OCI-LY1 (cell line): ENCODE measurements around the gene NDUFA3.

ENCODE experiments used
- EZH2 ChIP-seq: fragments of 200-600 bp; sonication (generic), shearing (Covaris generic); IDR thresholded peaks from 2 replicates; pipeline ENCODE4 v1.8.0; 2017; ENCODE audit warnings: borderline replicate concordance, mixed run types, mild to moderate bottlenecking, antibody characterized with exemption, low read length, moderate library complexity, mixed read lengths
- TF ChIP-seq, protein P1 (sequence below): fragments of 200-600 bp; sonication (generic), shearing (Covaris generic); IDR thresholded peaks from 2 replicates; pipeline ENCODE4 v1.5.1; 2017; ENCODE audit warnings: mild to moderate bottlenecking, antibody characterized with exemption, low read length, moderate library complexity, mixed read lengths

DNA sequence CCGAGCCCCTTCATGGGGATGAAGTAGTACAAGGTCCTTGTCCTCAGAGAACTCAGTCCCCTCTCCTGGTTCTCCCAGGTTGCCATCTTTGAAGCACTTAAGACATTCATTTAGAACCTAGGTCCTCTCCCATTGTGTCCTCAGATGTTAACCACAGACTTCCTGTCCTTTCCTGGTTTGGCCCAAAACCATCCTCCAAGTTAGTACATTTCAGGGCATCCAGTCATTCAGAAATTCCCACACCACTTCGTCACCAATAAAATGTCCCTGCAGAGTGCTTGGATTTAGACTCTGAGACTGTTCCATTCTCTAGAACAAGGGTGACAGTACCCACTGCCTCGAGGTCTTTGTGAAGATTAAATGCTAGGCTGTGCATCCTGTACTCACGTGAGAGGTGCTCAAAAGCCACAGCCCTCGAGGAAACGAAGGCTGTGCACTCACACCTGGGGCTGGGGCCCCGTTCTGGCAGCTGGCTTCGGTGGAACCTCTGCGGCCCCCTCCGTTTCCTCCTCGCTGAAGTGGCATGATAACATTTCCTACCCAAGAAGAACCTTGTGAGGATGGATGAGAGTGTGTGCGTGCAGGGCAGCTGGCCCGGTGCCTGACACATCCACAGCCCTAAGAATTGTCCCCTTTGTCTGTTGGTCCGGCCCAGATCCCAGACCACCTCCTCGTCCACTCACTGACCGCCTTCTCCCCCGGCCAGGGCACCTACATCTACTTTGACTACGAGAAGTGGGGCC is 52.1 kb downstream of the NDUFA3 start:
- TF ChIP-seq, protein P1, sequence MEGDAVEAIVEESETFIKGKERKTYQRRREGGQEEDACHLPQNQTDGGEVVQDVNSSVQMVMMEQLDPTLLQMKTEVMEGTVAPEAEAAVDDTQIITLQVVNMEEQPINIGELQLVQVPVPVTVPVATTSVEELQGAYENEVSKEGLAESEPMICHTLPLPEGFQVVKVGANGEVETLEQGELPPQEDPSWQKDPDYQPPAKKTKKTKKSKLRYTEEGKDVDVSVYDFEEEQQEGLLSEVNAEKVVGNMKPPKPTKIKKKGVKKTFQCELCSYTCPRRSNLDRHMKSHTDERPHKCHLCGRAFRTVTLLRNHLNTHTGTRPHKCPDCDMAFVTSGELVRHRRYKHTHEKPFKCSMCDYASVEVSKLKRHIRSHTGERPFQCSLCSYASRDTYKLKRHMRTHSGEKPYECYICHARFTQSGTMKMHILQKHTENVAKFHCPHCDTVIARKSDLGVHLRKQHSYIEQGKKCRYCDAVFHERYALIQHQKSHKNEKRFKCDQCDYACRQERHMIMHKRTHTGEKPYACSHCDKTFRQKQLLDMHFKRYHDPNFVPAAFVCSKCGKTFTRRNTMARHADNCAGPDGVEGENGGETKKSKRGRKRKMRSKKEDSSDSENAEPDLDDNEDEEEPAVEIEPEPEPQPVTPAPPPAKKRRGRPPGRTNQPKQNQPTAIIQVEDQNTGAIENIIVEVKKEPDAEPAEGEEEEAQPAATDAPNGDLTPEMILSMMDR: no peak
- no peak for TF ChIP-seq EZH2
